ENCODE measurements around the gene ZFAND3. TPM values are rescaled to one million over a fixed set of nuclear protein-coding genes. Genes with fewer than 3 reads are reported as not detected.

Gene ZFAND3
- total and polyA plus RNA-seq, 12 donors, result 21.4 to 163 (median 46.3) TPM

DNA sequence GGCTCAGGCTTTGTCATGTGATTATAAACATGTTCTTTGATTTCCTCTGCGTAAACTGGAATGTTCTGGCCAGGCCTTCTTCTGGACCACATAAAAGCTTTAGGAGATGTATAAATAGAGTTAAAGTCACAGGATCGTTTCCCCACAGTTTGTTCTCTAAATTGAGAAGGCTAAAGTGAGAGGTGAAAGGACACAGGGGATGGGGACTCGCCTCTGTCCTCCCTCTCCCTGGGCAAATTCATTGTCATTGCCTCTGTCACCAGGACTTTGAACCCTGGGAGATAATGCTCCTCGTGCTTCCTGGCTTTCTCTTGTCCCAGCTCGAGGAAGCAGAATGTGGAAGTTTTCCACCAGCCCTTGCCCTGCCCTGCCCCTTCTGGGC is 20.3 kb upstream of the ZFAND3 start:
- 72 to 80% (median 76%) methylated on average over 5 of the region's 5 CpGs for WGBS, 4 donors
- TF ChIP-seq POLR2A (IDR thresholded peaks at IDR 0.05), result no peak
- TF ChIP-seq, protein P1, sequence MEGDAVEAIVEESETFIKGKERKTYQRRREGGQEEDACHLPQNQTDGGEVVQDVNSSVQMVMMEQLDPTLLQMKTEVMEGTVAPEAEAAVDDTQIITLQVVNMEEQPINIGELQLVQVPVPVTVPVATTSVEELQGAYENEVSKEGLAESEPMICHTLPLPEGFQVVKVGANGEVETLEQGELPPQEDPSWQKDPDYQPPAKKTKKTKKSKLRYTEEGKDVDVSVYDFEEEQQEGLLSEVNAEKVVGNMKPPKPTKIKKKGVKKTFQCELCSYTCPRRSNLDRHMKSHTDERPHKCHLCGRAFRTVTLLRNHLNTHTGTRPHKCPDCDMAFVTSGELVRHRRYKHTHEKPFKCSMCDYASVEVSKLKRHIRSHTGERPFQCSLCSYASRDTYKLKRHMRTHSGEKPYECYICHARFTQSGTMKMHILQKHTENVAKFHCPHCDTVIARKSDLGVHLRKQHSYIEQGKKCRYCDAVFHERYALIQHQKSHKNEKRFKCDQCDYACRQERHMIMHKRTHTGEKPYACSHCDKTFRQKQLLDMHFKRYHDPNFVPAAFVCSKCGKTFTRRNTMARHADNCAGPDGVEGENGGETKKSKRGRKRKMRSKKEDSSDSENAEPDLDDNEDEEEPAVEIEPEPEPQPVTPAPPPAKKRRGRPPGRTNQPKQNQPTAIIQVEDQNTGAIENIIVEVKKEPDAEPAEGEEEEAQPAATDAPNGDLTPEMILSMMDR (IDR thresholded peaks at IDR 0.05), result no peak
- Histone ChIP-seq H3K4me1 (replicated peaks in 1 of 2) (no peaks in the 10 kb centered on the region), H3K27ac (no peak overlapping the region), H3K4me3 (no peak overlapping the region), H3K9me3 (replicated peaks in 1 of 3) (no peaks in the 10 kb centered on the region), H3K36me3 (replicated peaks in 1 of 2) (no peaks in the 10 kb centered on the region), H3K27me3 (no peaks in the 10 kb centered on the region)
- DNase-seq, result no peak
- intact Hi-C loops (cut with DNase I), result no loop called here

DNA sequence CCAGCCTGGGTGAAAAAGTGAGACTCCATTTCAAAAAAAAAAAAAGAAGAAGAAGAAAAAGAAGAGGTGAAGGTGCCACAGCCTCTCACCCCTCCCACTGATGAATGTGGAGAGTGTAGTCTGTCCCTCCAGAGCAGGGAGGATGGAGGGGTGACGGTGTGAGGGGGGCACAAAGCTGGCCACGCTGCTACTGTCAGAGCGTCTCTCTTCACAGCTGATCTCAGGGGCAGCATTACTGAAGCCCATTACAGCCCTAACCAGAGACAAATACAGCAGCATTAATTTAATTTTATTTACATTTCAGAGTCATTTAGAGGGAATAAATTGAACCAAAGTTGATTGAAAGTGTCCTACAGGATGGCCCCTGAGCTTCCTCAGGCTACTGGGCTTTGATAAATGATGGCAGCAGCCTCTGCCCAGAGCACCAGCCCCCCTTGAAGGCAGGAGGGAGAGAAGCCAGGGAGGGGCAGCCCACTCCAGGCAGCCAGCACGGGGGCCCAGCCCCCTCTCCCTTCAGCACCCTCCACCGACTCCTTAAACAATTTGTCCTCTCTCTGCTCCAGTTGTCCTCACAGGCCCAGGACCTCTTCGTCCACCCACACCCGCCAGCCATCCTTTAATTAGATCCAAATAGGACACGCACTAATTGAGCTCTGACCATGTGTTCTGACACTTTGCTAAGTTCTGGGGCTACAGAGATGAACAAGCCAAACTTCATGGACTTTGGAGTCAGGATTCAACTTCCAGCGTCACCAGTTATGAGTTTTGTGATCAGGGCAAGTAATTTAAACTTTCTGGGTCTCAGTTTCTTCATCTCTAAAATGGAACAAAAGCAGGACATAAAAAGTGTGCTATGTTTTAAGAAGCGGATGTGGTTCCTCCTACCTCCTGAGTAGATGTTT is 18.6 kb upstream of the ZFAND3 start:
- peaks cover 0 to 6% of the 10 kb centered on the region in 2 donors for H3K4me1 ChIP-seq (replicated peaks in 1 of 2)
- no peak for DNase-seq
- no peak for TF ChIP-seq POLR2A (IDR thresholded peaks at IDR 0.05)
- no peak overlapping the region for H3K4me3 ChIP-seq
- no peak overlapping the region for H3K27ac ChIP-seq
- no peaks in the 10 kb centered on the region for H3K9me3 ChIP-seq (replicated peaks in 1 of 3)
- no peaks in the 10 kb centered on the region for H3K36me3 ChIP-seq (replicated peaks in 1 of 2)
- intact Hi-C loops (cut with DNase I), result no loop called here
- H3K27me3 ChIP-seq, result no peaks in the 10 kb centered on the region
- WGBS, 4 donors, result 70 to 85% (median 84%) methylated on average over 10 of the region's 10 CpGs

DNA sequence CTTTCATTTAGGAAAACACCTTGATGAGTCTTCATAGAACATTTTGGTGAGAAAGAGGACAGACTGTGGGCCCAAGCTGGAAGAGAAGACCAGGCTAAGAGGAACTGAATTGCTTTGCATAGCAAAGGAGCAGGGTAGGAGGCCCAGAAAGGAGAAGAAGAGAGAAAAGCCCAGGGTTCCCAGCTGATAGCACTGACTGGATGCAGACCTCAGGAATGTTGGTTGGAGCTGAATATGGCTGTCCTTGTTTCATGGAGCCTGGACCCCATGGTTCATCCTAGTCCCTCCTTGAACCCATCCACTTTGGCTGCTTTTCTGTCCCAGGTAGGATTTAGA is 18.0 kb upstream of the ZFAND3 start:
- Histone ChIP-seq H3K9me3 (replicated peaks in 1 of 3) (no peaks in the 10 kb centered on the region), H3K36me3 (replicated peaks in 1 of 2) (no peaks in the 10 kb centered on the region), H3K27me3 (no peaks in the 10 kb centered on the region), H3K4me1 (replicated peaks in 1 of 2) (peaks cover 0 to 6% of the 10 kb centered on the region in 2 donors), H3K27ac (no peak overlapping the region), H3K4me3 (no peak overlapping the region)
- no peak for TF ChIP-seq POLR2A (IDR thresholded peaks at IDR 0.05)
- TF ChIP-seq, protein P1 (IDR thresholded peaks at IDR 0.05), result no peak
- DNase-seq, result no peak
- intact Hi-C loops (cut with DNase I), result no loop called here

DNA sequence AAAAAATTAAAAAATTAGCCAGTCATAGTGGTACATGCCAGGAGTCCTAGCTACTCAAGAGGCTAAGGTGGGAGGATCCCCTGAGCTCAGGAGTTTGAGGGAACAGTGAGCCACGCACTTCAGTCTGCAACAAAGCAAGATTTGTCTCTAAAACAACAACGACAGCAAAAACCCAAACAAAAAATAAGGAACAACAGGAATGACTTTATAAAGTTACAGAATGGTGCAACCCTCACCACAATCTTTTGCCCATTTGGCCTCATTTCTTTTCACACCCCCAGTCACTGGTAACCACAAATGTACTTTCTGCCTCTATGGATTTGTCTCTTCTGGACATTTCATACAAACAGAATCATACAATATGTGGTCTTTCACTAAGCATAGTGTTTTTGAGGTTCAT is 16.7 kb upstream of the ZFAND3 start:
- TF ChIP-seq POLR2A (IDR thresholded peaks at IDR 0.05), result no peak
- TF ChIP-seq, protein P1 (IDR thresholded peaks at IDR 0.05), result no peak
- H3K4me1 ChIP-seq (replicated peaks in 1 of 2), result peaks cover 0 to 6% of the 10 kb centered on the region in 2 donors
- intact Hi-C loops (cut with DNase I), result no loop called here
- H3K27ac ChIP-seq, result no peak overlapping the region
- peak in 1 of 7 donors; percentile 43 for DNase-seq
- H3K4me3 ChIP-seq, result no peak overlapping the region
- 72 to 89% (median 75%) methylated on average over 2 of the region's 2 CpGs for WGBS, 4 donors
- H3K9me3 ChIP-seq (replicated peaks in 1 of 3), result no peaks in the 10 kb centered on the region
- no peaks in the 10 kb centered on the region for H3K36me3 ChIP-seq (replicated peaks in 1 of 2)
- no peaks in the 10 kb centered on the region for H3K27me3 ChIP-seq

DNA sequence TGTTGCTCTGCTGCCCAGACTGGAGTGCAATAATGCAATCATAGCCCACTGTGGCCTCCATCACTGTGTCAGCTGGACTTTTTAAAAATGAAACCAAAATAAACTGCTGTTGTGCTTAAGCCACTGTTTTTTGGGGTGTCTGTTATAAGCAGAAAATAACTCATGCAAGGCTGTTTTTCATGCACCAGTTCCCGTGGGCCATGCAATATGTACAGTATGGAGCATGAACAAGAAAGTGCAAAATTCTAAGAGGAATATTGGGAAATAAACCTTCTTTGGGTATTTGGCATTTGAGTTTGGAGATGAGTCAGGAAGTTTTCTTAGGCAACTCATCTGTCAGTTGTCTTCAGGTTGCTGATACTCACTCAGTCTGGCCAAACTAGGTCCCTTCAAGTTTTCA is 14.9 kb upstream of the ZFAND3 start:
- WGBS, 4 donors, result 61 to 77% (median 74%) methylated on average over 1 of the region's 1 CpG
- no peaks in the 10 kb centered on the region for H3K27me3 ChIP-seq
- no peaks in the 10 kb centered on the region for H3K9me3 ChIP-seq (replicated peaks in 1 of 3)
- peaks cover 0 to 11% of the 10 kb centered on the region in 2 donors for H3K4me1 ChIP-seq (replicated peaks in 1 of 2)
- intact Hi-C loops (cut with DNase I), result no loop called here
- DNase-seq, result peak in 1 of 7 donors; percentile 25
- TF ChIP-seq, protein P1 (IDR thresholded peaks at IDR 0.05), result no peak
- no peak for TF ChIP-seq POLR2A (IDR thresholded peaks at IDR 0.05)
- no peaks in the 10 kb centered on the region for H3K36me3 ChIP-seq (replicated peaks in 1 of 2)
- H3K27ac ChIP-seq, result no peak overlapping the region
- H3K4me3 ChIP-seq, result no peak overlapping the region

Data from adrenal gland (tissue), 12 donors.